GM23248 (cell line): ENCODE measurements around the gene MYADM. TPM values are rescaled to one million over a fixed set of nuclear protein-coding genes. Genes with fewer than 3 reads are reported as not detected.

Source experiments
- DNase-seq: peaks from one replicate; pipeline ENCODE4 v3.0.0-alpha.2; 2015
- H2AFZ ChIP-seq: fragments of 200-600 bp; sonication (generic); 2 replicates; pipeline ENCODE4 v1.6.1; 2016; ENCODE audit warnings: antibody characterized with exemption
- H3F3A ChIP-seq: fragments of 200-600 bp; sonication (generic); 2 replicates; pipeline ENCODE4 v1.6.1; 2016; ENCODE audit warnings: mild to moderate bottlenecking, antibody characterized with exemption, mixed run types; ENCODE audit not compliant: insufficient read depth
- H3K27ac ChIP-seq: fragments of 200-600 bp; sonication (generic); 2 replicates; pipeline ENCODE4 v1.5.1; 2016; ENCODE audit warnings: mild to moderate bottlenecking
- H3K27me3 ChIP-seq: fragments of 200-600 bp; sonication (generic); replicated peaks from 2 replicates; pipeline ENCODE4 v1.6.1; 2016; ENCODE audit warnings: mild to moderate bottlenecking; ENCODE audit not compliant: insufficient read depth
- H3K36me3 ChIP-seq: fragments of 200-600 bp; sonication (generic); 2 replicates; pipeline ENCODE4 v1.6.1; 2016; ENCODE audit warnings: low read depth, mild to moderate bottlenecking
- H3K4me1 ChIP-seq: fragments of 200-600 bp; sonication (generic); 2 replicates; pipeline ENCODE4 v1.6.1; 2016; ENCODE audit warnings: mild to moderate bottlenecking; ENCODE audit not compliant: insufficient read depth
- H3K4me2 ChIP-seq: fragments of 200-600 bp; sonication (generic); one replicate; pipeline ENCODE4 v1.6.1; 2016; ENCODE audit warnings: mild to moderate bottlenecking; ENCODE audit not compliant: unreplicated experiment
- H3K4me3 ChIP-seq: fragments of 200-600 bp; sonication (generic); 2 replicates; pipeline ENCODE4 v1.5.1; 2016; ENCODE audit warnings: mild to moderate bottlenecking
- H3K79me2 ChIP-seq: fragments of 200-600 bp; sonication (generic); 2 replicates; pipeline ENCODE4 v1.6.1; 2016; ENCODE audit warnings: mild to moderate bottlenecking; ENCODE audit not compliant: insufficient read depth
- H3K9ac ChIP-seq: fragments of 200-600 bp; sonication (generic); 2 replicates; pipeline ENCODE4 v1.6.1; 2016; ENCODE audit warnings: mild to moderate bottlenecking
- H3K9me2 ChIP-seq: fragments of 200-600 bp; sonication (generic); 2 replicates; pipeline ENCODE4 v1.6.1; 2016; ENCODE audit warnings: mixed run types, mild to moderate bottlenecking, moderate library complexity; ENCODE audit not compliant: insufficient read depth
- H3K9me3 ChIP-seq: fragments of 200-600 bp; sonication (generic); one replicate; pipeline ENCODE4 v1.6.1; 2017; ENCODE audit warnings: low read depth
- H4K20me1 ChIP-seq: fragments of 200-600 bp; sonication (generic); 2 replicates; pipeline ENCODE4 v1.6.0; 2016; ENCODE audit not compliant: insufficient read depth
- EZH2 ChIP-seq: fragments of 200-600 bp; sonication (generic); IDR thresholded peaks from 2 replicates; pipeline ENCODE4 v1.6.1; 2018; ENCODE audit warnings: antibody characterized with exemption, mild to moderate bottlenecking; ENCODE audit not compliant: insufficient read depth, poor library complexity, severe bottlenecking
- EZH2phosphoT487 ChIP-seq: fragments of 200-600 bp; sonication (generic); IDR thresholded peaks from 2 replicates; pipeline ENCODE4 v1.6.1; 2018; ENCODE audit warnings: antibody characterized with exemption, moderate library complexity, mild to moderate bottlenecking, low read depth; ENCODE audit not compliant: insufficient read depth
- WGBS, 2 experiments: methylation state at CpG; one replicate each; pipeline ENCODE4 v1.1.6; 2015 to 2017; ENCODE audit warnings: low lambda C conversion rate in 2 of 2, low coverage in 1 of 2; ENCODE audit errors: missing lambda C conversion rate in 2 of 2; 5-methylcytosine and 5-hydroxymethylcytosine counted together
- in situ Hi-C: fragments of 300-500 bp; cut with MboI; formaldehyde crosslinking; loops from 2 replicates; pipeline ENCODE4 v1.15.0; 2020
- polyA plus RNA-seq: library from polyadenylated mRNA; unstranded; fragments of >200 nt; fragmentation: Nextera tagmentation; extraction: Ambion mirVana; gene quantifications from 2 replicates; pipeline ENCODE4 v1.2.1, GENCODE V29; 2016
- total RNA-seq: library from RNA; depleted of rRNA; stranded (reverse); fragments of >200 nt; shearing (Covaris generic); gene quantifications from 2 replicates; pipeline ENCODE4 v1.2.3, GENCODE V29; 2014

The MYADM gene
- total and polyA plus RNA-seq, 2 experiments from 2014 or later = 74.8 to 222 TPM

GRCh38 chr19:53907193-53907581, 39.5 kb downstream of the MYADM start:
- no peaks in the 10 kb centered on the region for H4K20me1 ChIP-seq
- no peak overlapping the region for H3K27ac ChIP-seq
- no peak overlapping the region for H3K4me2 ChIP-seq
- H3K9me3 ChIP-seq = no peaks in the 10 kb centered on the region
- H3F3A ChIP-seq = no peaks in the 10 kb centered on the region
- in situ Hi-C loops = no loop called here
- peak; percentile 48 for TF ChIP-seq EZH2
- TF ChIP-seq EZH2phosphoT487 = no peak
- WGBS, 2 experiments = 39 to 40% methylated on average over 14 of the region's 14 CpGs
- H3K4me3 ChIP-seq = no peak overlapping the region
- no peaks in the 10 kb centered on the region for H3K9me2 ChIP-seq
- H3K36me3 ChIP-seq = no peaks in the 10 kb centered on the region
- peaks cover 61% of the 10 kb centered on the region for H3K27me3 ChIP-seq
- no peak overlapping the region for H2AFZ ChIP-seq
- H3K4me1 ChIP-seq = peaks cover 7% of the 10 kb centered on the region; the same call in 1 of the 2 replicates
- DNase-seq = no peak
- no peak overlapping the region for H3K9ac ChIP-seq
- H3K79me2 ChIP-seq = no peaks in the 10 kb centered on the region

- Histone ChIP-seq H3K27ac (no peak overlapping the region), H3K79me2 (no peaks in the 10 kb centered on the region), H3K36me3 (no peaks in the 10 kb centered on the region), H3K4me1 (peaks cover 7% of the 10 kb centered on the region; the same call in 1 of the 2 replicates), H3K4me3 (peak overlapping the region; percentile 3; the same call in 1 of the 2 replicates), H3K9me3 (no peaks in the 10 kb centered on the region), H3K9ac (no peak overlapping the region), H3F3A (no peaks in the 10 kb centered on the region), H4K20me1 (no peaks in the 10 kb centered on the region), H3K4me2 (no peak overlapping the region), H3K9me2 (no peaks in the 10 kb centered on the region), H3K27me3 (peaks cover 61% of the 10 kb centered on the region), H2AFZ (no peak overlapping the region)
- WGBS, 2 experiments = 27 to 33% methylated on average over 17 of the region's 17 CpGs
- DNase-seq = no peak
- no peak for TF ChIP-seq EZH2
- no peak for TF ChIP-seq EZH2phosphoT487
- in situ Hi-C loops = no loop called here
These were observed 40.0 kb downstream of the MYADM start for GRCh38 chr19:53907690-53908089.

GRCh38 chr19:53908106-53908934, 40.6 kb downstream of the MYADM start:
- Histone ChIP-seq H4K20me1 (no peaks in the 10 kb centered on the region), H3K27me3 (peaks cover 61% of the 10 kb centered on the region), H2AFZ (no peak overlapping the region), H3F3A (no peaks in the 10 kb centered on the region), H3K9me3 (no peaks in the 10 kb centered on the region), H3K27ac (no peak overlapping the region), H3K9ac (no peak overlapping the region), H3K9me2 (no peaks in the 10 kb centered on the region), H3K4me2 (peak overlapping the region; percentile 35), H3K4me3 (peak overlapping the region; percentile 3; the same call in 1 of the 2 replicates), H3K4me1 (peaks cover 7% of the 10 kb centered on the region; the same call in 1 of the 2 replicates), H3K36me3 (no peaks in the 10 kb centered on the region), H3K79me2 (no peaks in the 10 kb centered on the region)
- 3% methylated on average over 27 to 51 of the region's 51 CpGs for WGBS, 2 experiments
- in situ Hi-C loops = no loop called here
- peak; percentile 56 for DNase-seq
- TF ChIP-seq EZH2phosphoT487 = no peak; the same call in 1 of the 2 replicates
- TF ChIP-seq EZH2 = peak; percentile 97

- in situ Hi-C loops = no loop called here
- no peak for TF ChIP-seq EZH2phosphoT487
- no peak for TF ChIP-seq EZH2
- Histone ChIP-seq H4K20me1 (no peaks in the 10 kb centered on the region), H3K9ac (no peak within 1 kb of the TSS), H3K4me3 (peak within 1 kb of the TSS; percentile 3; the same call in 1 of the 2 replicates), H3K4me2 (peak within 1 kb of the TSS; percentile 35), H3K27ac (no peak within 1 kb of the TSS), H3F3A (no peaks in the 10 kb centered on the region), H3K9me2 (no peaks in the 10 kb centered on the region), H3K9me3 (no peaks in the 10 kb centered on the region), H3K4me1 (peaks cover 7% of the 10 kb centered on the region; the same call in 1 of the 2 replicates), H3K27me3 (peaks cover 60% of the 10 kb centered on the region), H2AFZ (no peak within 1 kb of the TSS), H3K79me2 (no peaks in the 10 kb centered on the region), H3K36me3 (no peaks in the 10 kb centered on the region)
- DNase-seq = no peak
- 1 to 3% methylated on average over 5 to 28 of the region's 28 CpGs for WGBS, 2 experiments
These were observed 41.3 kb downstream of the MYADM start, which contains the start of gene CACNG7 for GRCh38 chr19:53908935-53909415. TSS of gene CACNG7 (plus strand) at chr19:53909278. CDS start at chr19:53912832, 3,554 bp downstream.
